ENCODE measurements around the gene HRG.

DNA sequence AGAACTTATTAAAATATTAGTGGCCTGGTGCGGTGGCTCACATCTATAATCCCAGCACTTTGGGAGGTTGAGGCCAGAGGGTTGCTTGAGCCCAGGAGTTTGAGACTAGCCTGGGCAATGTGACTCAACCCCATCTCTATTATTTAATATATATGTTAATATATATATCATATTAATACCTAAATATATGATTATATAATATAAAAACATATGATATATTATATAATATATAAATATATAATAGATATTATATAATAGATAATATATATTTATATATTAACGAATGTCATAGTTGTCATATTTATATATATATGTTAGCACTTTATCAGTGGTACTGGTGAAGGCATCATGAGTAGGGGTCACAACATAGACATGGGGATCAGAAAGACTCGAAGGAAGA lies 5.2 kb downstream of the HRG start:
- TF ChIP-seq, protein P1, sequence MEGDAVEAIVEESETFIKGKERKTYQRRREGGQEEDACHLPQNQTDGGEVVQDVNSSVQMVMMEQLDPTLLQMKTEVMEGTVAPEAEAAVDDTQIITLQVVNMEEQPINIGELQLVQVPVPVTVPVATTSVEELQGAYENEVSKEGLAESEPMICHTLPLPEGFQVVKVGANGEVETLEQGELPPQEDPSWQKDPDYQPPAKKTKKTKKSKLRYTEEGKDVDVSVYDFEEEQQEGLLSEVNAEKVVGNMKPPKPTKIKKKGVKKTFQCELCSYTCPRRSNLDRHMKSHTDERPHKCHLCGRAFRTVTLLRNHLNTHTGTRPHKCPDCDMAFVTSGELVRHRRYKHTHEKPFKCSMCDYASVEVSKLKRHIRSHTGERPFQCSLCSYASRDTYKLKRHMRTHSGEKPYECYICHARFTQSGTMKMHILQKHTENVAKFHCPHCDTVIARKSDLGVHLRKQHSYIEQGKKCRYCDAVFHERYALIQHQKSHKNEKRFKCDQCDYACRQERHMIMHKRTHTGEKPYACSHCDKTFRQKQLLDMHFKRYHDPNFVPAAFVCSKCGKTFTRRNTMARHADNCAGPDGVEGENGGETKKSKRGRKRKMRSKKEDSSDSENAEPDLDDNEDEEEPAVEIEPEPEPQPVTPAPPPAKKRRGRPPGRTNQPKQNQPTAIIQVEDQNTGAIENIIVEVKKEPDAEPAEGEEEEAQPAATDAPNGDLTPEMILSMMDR (IDR thresholded peaks at IDR 0.05; ENCODE audit: low read depth, low read length, poor library complexity, severe bottlenecking): no peak
- TF ChIP-seq EZH2phosphoT487 (IDR thresholded peaks at IDR 0.05; ENCODE audit: borderline replicate concordance, low read length): no peak

Measured in DOHH2 (cell line).